H1 (cell line): ENCODE results near the gene RHBDF2.

Experiments
- ATF2 ChIP-seq: IDR thresholded peaks from 2 replicates; pipeline ENCODE4 v1.6.1; 2012; ENCODE audit warnings: low read length, inconsistent platforms
- EP300 ChIP-seq, 2 experiments: IDR thresholded peaks; 1 replicate in 1 of 2; 2 replicates in 1 of 2; pipeline ENCODE4 v1.6.1; 2011 to 2012; ENCODE audit warnings: low read depth in 2 of 2, low read length in 2 of 2, mild to moderate bottlenecking in 2 of 2, borderline replicate concordance in 1 of 2, inconsistent platforms in 1 of 2, moderate library complexity in 1 of 2
- MAX ChIP-seq: IDR thresholded peaks from 2 replicates; pipeline ENCODE4 v1.6.1; 2012; ENCODE audit warnings: inconsistent platforms

GRCh38 chr17:76462556-76463290, 38.5 kb downstream of the RHBDF2 start:
- no peak for TF ChIP-seq EP300 (IDR thresholded peaks at IDR 0.05; ENCODE audit: borderline replicate concordance in 1 of 2, low read depth in 2 of 2, low read length in 2 of 2)
- no peak for TF ChIP-seq MAX
- no peak for TF ChIP-seq ATF2
